Cardiac muscle cell (in vitro differentiated cells and primary cell): ENCODE results near the gene GRHL3. TPM values are rescaled to one million over a fixed set of nuclear protein-coding genes. Genes with fewer than 3 reads are reported as not detected.

ENCODE experiments used
- DNase-seq, 2 donors: peaks; one replicate each; pipeline versions ENCODE4 v3.0.0 to v3.0.0-alpha.2; 2010 to 2017; ENCODE audit warnings: low read depth in 1 of 2, low spot score in 1 of 2
- H3K27ac ChIP-seq: fragments of 200-600 bp; sonication (generic); 2 replicates; pipeline ENCODE4 v1.5.1; 2016
- H3K27me3 ChIP-seq: fragments of 200-600 bp; sonication (generic); 2 replicates; pipeline ENCODE4 v1.6.0; 2016; ENCODE audit warnings: control low read depth
- H3K36me3 ChIP-seq: fragments of 200-600 bp; sonication (generic); 2 replicates; pipeline ENCODE4 v1.5.1; 2016; ENCODE audit warnings: control low read depth
- H3K4me1 ChIP-seq: fragments of 200-600 bp; sonication (generic); 2 replicates; pipeline ENCODE4 v1.8.1; 2017; ENCODE audit warnings: low read depth, mild to moderate bottlenecking, mixed run types
- H3K4me3 ChIP-seq: fragments of 200-600 bp; sonication (generic); 2 replicates; pipeline ENCODE4 v1.5.1; 2016; ENCODE audit warnings: mild to moderate bottlenecking
- H3K9me3 ChIP-seq: fragments of 200-600 bp; sonication (generic); 2 replicates; pipeline ENCODE4 v1.5.1; 2017; ENCODE audit warnings: low read depth, mild to moderate bottlenecking, control low read depth
- polyA plus RNA-seq: library from polyadenylated mRNA; unstranded; fragments of >200 nt; fragmentation: Nextera tagmentation; extraction: Ambion mirVana; gene quantifications from 2 replicates; pipeline ENCODE4 v1.2.1, GENCODE V29; 2016
- total RNA-seq: library from RNA; depleted of rRNA; stranded (reverse); fragments of >200 nt; gene quantifications from 2 replicates; pipeline ENCODE4 v1.2.3, GENCODE V29; 2016
- TF ChIP-seq, protein P1 (sequence below): IDR thresholded peaks from 2 replicates; pipeline ENCODE4 v1.5.1; 2012; ENCODE audit warnings: low read depth, mild to moderate bottlenecking, low read length

GRHL3 gene
- total and polyA plus RNA-seq, 2 experiments from 2014 or later, result 0.54 TPM; not detected in 1

GRCh38 chr1:24303600-24303999 is 15.6 kb upstream of the GRHL3 start:
- no peaks in the 10 kb centered on the region for H3K27me3 ChIP-seq
- no peak overlapping the region for H3K27ac ChIP-seq
- H3K36me3 ChIP-seq, result no peaks in the 10 kb centered on the region
- TF ChIP-seq, protein P1, sequence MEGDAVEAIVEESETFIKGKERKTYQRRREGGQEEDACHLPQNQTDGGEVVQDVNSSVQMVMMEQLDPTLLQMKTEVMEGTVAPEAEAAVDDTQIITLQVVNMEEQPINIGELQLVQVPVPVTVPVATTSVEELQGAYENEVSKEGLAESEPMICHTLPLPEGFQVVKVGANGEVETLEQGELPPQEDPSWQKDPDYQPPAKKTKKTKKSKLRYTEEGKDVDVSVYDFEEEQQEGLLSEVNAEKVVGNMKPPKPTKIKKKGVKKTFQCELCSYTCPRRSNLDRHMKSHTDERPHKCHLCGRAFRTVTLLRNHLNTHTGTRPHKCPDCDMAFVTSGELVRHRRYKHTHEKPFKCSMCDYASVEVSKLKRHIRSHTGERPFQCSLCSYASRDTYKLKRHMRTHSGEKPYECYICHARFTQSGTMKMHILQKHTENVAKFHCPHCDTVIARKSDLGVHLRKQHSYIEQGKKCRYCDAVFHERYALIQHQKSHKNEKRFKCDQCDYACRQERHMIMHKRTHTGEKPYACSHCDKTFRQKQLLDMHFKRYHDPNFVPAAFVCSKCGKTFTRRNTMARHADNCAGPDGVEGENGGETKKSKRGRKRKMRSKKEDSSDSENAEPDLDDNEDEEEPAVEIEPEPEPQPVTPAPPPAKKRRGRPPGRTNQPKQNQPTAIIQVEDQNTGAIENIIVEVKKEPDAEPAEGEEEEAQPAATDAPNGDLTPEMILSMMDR, result no peak
- H3K9me3 ChIP-seq, result no peaks in the 10 kb centered on the region
- no peak for DNase-seq
- no peaks in the 10 kb centered on the region for H3K4me1 ChIP-seq
- no peak overlapping the region for H3K4me3 ChIP-seq

DNA sequence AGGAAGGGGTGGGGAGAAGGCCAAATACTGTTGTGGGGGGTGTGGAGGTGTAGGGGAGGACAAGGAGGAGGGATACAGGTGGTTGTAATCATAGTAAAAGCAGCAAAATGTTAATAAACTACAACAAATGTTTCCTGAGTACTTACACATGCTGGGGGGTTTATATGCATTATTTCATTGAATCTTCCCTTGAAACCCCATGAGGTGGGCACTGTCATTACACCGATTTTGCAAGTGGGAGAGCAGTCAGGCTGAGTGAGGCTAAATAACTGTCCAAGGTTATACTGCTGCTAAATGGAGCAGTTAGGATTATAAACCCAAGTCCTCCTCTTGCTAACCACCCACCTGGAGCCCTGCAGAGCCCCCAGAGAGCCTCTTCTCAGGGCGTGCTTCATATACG is 14.4 kb upstream of the GRHL3 start:
- no peaks in the 10 kb centered on the region for H3K4me1 ChIP-seq
- no peaks in the 10 kb centered on the region for H3K36me3 ChIP-seq
- H3K27me3 ChIP-seq, result no peaks in the 10 kb centered on the region
- no peak for DNase-seq
- H3K27ac ChIP-seq, result no peak overlapping the region
- no peaks in the 10 kb centered on the region for H3K9me3 ChIP-seq
- no peak overlapping the region for H3K4me3 ChIP-seq
- TF ChIP-seq, protein P1, result no peak

DNA sequence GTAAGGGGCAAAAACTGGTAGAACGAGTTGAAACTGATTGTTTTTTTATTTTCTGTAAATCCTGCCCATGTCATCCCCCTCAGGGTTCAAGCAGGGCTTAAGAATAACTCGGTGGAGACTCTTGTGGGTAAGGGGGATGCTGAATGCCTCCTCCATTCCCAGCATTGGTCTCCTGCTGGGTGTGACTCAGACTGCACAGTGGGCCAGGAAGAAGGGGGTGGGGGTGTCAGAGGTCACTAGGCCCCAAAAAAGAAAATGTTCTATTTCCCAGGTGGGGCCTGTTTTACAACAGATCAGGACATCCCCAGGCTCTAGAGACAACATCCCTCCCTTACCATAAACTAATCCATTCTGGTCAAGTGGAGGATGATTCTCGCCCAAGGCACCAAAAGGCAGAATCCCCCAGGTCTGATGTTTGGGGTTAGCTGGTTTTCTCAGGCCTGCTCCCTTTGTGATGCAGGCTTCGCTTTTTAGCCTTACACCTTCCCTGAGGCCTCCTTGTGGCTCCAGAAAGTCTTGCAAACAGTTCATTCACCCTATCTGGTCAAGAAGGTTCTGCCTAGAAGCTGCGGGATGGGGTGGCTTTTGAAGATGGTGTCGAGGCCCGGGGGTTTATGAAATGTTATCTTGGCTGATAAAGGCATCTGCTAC is 10.7 kb upstream of the GRHL3 start:
- Histone ChIP-seq H3K4me3 (no peak overlapping the region), H3K4me1 (no peaks in the 10 kb centered on the region), H3K27ac (no peak overlapping the region), H3K9me3 (no peaks in the 10 kb centered on the region), H3K27me3 (no peaks in the 10 kb centered on the region), H3K36me3 (no peaks in the 10 kb centered on the region)
- TF ChIP-seq, protein P1, result peak; percentile 55
- DNase-seq, result peak in 1 of 2 donors; percentile 48

DNA sequence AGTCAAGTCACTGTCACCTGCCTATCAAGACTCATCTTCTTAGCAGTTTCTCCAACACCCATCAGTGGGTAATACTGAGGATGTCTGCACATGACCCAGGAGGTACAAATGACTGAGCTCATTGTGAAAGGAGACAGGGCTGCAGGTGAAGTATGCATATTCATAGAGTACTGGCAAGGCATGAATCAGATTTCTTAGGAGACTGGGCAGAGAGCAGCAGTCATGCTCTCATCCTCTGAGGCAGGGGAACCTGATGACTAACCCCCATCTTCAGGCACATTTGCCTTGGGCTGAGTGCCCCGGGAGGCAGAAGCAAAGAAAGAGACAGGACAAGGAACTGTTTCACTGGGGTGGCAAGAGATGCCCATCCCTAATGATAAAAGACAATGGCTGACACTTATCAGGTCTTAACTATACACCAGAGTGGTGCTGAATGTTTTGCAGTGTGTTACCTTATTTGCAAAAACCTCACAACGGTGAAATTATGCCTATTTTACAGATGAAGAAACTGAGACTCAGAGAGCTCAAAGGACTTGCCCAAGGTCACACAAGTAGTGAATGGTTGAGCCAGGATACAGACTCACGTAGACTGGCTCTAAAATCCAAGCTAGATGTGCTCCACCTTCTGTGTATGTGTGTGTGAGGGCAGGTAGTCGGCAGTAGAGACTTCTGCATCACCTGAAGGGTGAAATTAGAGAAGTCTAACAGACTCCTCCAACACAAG is 9.2 kb upstream of the GRHL3 start:
- no peak for DNase-seq
- Histone ChIP-seq H3K27ac (no peak overlapping the region), H3K9me3 (no peaks in the 10 kb centered on the region), H3K4me3 (no peak overlapping the region), H3K36me3 (no peaks in the 10 kb centered on the region), H3K4me1 (no peaks in the 10 kb centered on the region), H3K27me3 (no peaks in the 10 kb centered on the region)
- TF ChIP-seq, protein P1, result no peak

GRCh38 chr1:24311234-24311633 is 7.9 kb upstream of the GRHL3 start:
- TF ChIP-seq, protein P1, result no peak
- no peak overlapping the region for H3K4me3 ChIP-seq
- DNase-seq, result no peak

More at GRCh38 chr1:24311234-24311633, 7.9 kb upstream of the GRHL3 start:
- Histone ChIP-seq H3K36me3 (no peaks in the 10 kb centered on the region), H3K27me3 (no peaks in the 10 kb centered on the region), H3K4me1 (no peaks in the 10 kb centered on the region), H3K9me3 (no peaks in the 10 kb centered on the region), H3K27ac (no peak overlapping the region)
